ENCODE results near the gene CHL1. TPM values are rescaled to one million over a fixed set of nuclear protein-coding genes. Genes with fewer than 3 reads are reported as not detected.

The CHL1 gene
- total and polyA plus RNA-seq, 2 experiments from 2014 or later, result 1.4 to 1.9 TPM

Small RNAs within 50 kb of the gene (small RNA-seq; reads per million reads assigned to genes)
- not detected for gene RNU6-1194P (ENCODE audit: low replicate concordance)
